Dermis blood vessel endothelial cell (primary cell): ENCODE measurements around the gene MBD3L3. TPM values are rescaled to one million over a fixed set of nuclear protein-coding genes. Genes with fewer than 3 reads are reported as not detected.
"Not testable (repeated sequence)": the region's sequence is repeated elsewhere in the genome, so short reads cannot be mapped to it uniquely, and the experiment has no call there.

Experiments
- DNase-seq: peaks from one replicate; pipeline ENCODE4 v3.0.0; 2010
- total RNA-seq: library from RNA; depleted of rRNA; stranded (reverse); fragments of >200 nt; gene quantifications from 2 replicates; pipeline ENCODE4 v1.2.3, GENCODE V29; 2014

Gene MBD3L3
- total RNA-seq, 1 donor from 2014 or later: not detected

DNA sequence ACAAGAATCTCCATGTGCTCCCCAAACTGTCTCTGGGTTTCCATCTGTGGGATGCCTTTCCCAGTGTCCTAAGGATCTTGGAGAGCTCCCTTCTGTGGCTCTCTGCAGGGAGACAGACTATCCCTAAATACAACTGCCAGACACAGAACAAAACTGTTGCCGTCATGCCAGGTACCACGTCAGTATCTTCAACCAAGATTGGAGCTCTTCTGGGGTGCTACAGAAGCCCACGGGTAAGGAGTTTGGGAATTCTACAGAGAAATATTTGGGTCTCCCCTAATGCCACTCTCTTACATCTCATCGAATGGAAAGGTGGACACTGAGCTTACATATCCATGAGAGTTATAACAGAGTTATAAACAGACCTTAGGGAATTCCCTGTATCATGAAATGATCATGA, 4.9 kb upstream of the MBD3L3 start:
- no peak for DNase-seq

GRCh38 chr19:7059977-7060376, 1.5 kb upstream of the MBD3L3 start:
- DNase-seq: not testable (repeated sequence)

GRCh38 chr19:7056371-7056770, 2.1 kb downstream of the MBD3L3 start:
- not testable (repeated sequence) for DNase-seq

GRCh38 chr19:7055679-7056078, 2.8 kb downstream of the MBD3L3 start:
- DNase-seq: not testable (repeated sequence)

DNA sequence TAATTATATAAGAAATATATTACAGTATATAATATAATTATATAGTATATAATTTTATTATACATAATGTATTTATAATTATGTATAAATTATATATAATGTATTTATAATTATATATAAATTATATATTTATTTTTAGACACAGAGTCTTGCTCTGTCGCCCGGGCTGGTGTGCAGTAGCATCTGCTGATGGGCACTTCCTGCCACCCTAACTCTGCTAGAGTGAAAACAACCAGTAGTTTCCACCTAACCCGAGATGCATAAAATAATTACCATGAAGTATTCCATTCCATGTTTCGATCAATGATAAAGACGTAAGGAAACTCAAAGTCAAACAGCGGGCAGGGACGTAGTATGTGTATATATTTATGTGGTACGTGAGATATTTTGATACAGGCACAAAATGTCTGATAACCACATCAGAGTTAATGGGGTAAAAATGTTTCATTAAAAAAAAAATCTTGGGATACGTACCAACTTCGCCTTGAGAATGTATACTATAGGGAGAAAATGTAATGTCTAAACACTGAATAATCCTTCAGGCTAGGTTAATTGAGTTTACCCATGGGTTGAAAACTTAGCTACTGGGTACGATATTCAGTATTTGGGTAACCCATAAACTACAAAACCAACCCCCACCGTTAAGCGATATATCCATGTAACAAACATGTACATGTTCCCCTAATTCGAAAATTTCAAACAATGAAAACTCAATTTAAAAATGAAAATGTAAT, 3.7 kb downstream of the MBD3L3 start:
- not testable (repeated sequence) for DNase-seq

DNA sequence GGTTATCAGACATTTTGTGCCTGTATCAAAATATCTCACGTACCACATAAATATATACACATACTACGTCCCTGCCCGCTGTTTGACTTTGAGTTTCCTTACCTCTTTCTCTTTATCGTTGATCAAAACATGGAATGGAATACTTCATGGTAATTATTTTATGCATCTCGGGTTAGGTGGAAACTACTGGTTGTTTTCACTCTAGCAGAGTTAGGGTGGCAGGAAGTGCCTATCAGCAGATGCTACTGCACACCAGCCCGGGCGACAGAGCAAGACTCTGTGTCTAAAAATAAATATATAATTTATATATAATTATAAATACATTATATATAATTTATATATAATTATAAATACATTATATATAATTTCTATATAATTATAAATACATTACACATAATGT, 5.6 kb downstream of the MBD3L3 start:
- not testable (repeated sequence) for DNase-seq

GRCh38 chr19:7051421-7051820, 7.1 kb downstream of the MBD3L3 start:
- DNase-seq: not testable (repeated sequence)

DNA sequence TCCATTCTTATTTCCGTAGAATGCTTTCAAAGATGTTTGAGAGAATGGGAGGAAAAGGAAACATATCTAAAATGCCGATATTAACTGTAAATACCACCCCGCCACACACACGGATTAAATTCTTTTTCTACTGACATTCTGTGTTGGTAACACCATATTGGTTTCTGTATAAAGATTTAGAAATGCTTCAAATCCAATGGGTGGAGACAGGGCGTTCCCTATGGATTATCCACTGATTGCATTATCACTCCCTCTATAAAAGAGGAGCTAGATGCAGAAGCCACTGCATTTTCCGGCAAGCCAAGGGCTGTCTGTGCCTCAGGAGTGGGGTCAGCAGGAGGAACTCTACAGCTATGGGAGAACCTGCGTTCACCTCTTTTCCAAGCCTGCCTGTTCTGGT, 9.5 kb downstream of the MBD3L3 start, which contains the start of gene MBD3L2:
Gene MBD3L2, plus strand, starts transcription at position 301 of the 400 bp plus-strand sequence. Its CDS starts 53 bp downstream, at position 354.
- not testable (repeated sequence) for DNase-seq

- not testable (repeated sequence) for DNase-seq
Observed at GRCh38 chr19:7041563-7041962, 16.9 kb downstream of the MBD3L3 start.

- not testable (repeated sequence) for DNase-seq
Observed at GRCh38 chr19:7040079-7040478, 18.4 kb downstream of the MBD3L3 start, which contains the start of gene MBD3L4. MBD3L4 (minus strand) TSS chr19:7040179; CDS start chr19:7040144, 35 bp downstream.

DNA sequence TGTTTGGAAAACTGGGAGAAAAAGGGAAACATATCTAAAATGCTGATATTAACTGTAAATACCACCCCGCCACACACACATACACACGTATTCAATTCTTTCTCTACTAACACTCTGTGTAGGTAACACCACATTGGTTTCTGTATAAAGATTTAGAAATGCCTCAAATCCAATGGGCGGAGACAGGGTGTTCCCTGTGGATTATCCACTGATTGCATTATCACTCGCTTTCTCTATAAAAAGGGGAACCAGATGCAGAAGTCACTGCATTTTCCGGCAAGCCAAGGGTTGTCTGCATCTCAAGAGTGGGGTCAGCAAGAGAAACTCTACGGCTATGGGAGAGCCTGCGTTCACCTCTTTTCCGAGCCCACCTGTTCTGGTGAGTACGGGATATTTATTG, 28.2 kb downstream of the MBD3L3 start, which contains the start of gene MBD3L5:
Gene MBD3L5, plus strand, starts transcription at position 301 of the 400 bp plus-strand sequence. Its CDS starts 34 bp downstream, at position 335.
- not testable (repeated sequence) for DNase-seq

DNA sequence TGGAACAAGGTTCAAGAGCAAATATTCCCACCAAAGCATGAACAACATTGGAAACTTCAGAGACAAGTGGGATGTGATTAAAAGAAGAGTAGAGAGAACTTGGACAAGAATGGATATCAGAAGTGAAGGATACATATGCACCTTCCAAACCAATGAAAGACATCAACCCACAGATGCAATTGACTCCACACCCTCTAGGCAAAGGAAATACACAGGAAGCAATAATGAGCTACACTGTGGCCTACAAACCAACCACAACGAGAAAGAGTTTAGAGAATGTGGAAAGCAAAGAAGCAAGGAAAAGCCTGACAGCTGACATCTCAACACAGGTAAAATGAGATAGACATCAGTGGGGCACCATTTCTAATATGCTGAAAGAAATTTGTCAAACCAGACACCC, 29.7 kb downstream of the MBD3L3 start:
- not testable (repeated sequence) for DNase-seq

GRCh38 chr19:7021331-7021730, 37.1 kb downstream of the MBD3L3 start, which contains the start of gene MBD3L2B:
MBD3L2B (minus strand) TSS chr19:7021431; CDS start chr19:7021397, 34 bp downstream.
- DNase-seq: not testable (repeated sequence)

DNA sequence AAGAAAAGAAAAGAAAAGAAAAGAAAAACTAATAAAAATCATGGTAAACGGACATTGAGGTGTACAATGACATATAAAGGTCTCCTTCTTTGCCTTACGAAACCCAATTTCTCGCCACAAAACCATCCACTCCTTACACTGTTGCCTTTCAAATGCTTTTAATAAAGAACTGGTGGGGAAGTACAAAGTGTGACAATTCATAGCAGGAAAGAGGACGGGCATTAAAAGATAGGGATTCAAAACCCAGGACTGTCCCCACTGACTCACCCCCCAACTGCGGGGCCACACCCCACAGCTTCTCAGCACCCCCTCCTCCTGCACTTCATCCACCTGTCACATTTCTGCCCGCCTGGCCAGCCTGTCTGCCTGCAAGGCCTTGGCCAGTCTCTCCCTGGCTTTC, 39.6 kb downstream of the MBD3L3 start:
- DNase-seq: no peak

GRCh38 chr19:7013678-7014077, 44.8 kb downstream of the MBD3L3 start:
- peak; percentile 4 for DNase-seq

DNA sequence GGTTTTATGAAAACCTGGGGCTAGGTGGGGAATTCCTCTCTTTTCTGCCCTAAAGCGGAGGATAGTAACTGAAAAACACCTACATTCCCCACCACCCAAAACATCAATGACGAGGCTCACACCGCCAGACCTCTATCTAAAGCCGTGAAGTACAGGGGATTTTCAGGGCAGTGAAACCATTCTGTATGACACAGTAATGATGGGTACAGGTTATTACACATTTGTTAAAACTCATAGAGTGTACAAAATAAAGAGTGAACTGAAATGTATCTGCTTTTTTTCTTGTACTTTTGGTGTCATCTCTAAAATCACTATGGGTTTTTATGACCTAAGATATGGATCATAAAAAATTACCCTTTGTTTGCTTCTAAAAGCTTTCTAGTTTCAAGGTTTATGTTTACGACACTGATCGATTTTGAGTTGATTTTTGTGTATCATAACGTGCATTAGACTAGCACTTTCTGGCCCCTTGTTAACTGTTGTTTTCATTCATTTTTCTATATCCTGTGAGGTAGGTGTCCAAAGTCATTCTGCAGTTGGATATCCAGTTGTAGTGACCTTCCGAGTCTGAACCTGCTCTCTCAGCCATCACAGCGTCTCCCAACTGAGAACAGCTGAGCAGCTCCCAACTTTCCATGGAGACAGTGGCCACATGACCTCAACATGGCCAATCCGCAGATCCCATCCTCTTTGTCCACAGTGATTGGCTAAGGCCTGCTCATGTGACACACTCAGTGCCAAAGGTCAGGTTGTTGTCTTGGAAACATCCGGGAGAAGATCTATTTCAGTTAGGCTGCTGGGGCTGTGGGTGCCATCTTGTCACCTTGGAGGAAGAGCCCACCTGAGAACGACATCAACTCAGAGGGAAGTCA, 47.5 kb downstream of the MBD3L3 start:
- DNase-seq: no peak

DNA sequence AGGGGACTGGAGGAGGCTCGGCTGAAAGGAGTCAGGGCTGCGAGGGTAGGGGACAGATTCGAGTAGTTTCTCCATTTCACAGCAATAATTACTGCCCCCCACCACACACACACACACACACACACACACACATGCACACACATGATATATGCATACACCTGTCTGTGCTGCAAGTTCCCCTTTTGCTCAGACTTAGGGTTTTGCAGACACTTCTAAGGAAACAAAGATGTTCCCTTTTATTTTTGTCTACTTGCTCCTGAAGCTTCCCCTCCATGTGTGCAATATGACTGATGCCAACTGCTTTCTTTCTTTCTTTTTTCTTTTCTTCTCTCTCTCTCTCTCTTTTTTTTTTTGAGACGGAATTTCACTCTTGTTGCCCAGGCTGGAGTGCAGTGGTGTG, 50.6 kb downstream of the MBD3L3 start:
- no peak for DNase-seq

Other genes with a start within 250 kb of the MBD3L3 start
- gene ADGRE1, start 171.1 kb downstream of the MBD3L3 start, total RNA-seq: not detected in 2 replicates
- gene MBD3L2B, start 37.2 kb downstream of the MBD3L3 start, total RNA-seq: not detected in 2 replicates
- gene MBD3L5, start 28.1 kb downstream of the MBD3L3 start, total RNA-seq: not detected in 2 replicates
- not detected in 2 replicates for gene MBD3L4, start 18.5 kb downstream of the MBD3L3 start, total RNA-seq
- not detected in 2 replicates for gene MBD3L2, start 9.4 kb downstream of the MBD3L3 start, total RNA-seq
- gene ZNF557, start 11.0 kb upstream of the MBD3L3 start, total RNA-seq: 14.9 and 22.3 TPM in 2 replicates
- 41.7 and 76.2 TPM in 2 replicates for gene INSR, start 235.7 kb upstream of the MBD3L3 start, total RNA-seq